ENCODE data around the gene DYDC1. TPM values are rescaled to one million over a fixed set of nuclear protein-coding genes. Genes with fewer than 3 reads are reported as not detected.
"Not testable (repeated sequence)": the region's sequence is repeated elsewhere in the genome, so short reads cannot be mapped to it uniquely, and the experiment has no call there.

DYDC1 gene
- total RNA-seq, 1 donor from 2014 or later, result not detected

GRCh38 chr10:80313523-80313922, 43.0 kb downstream of the DYDC1 start:
- no peak for DNase-seq (ENCODE audit: low read depth)
- FAIRE-seq, result no peak
- no peak for TF ChIP-seq CTCF (IDR thresholded peaks at IDR 0.05; ENCODE audit: insufficient read depth, low read length, severe bottlenecking)
- no peaks in the 10 kb centered on the region for H3K36me3 ChIP-seq (ENCODE audit: control insufficient read depth, insufficient read depth, low read length)
- H3K27me3 ChIP-seq (ENCODE audit: control insufficient read depth, insufficient read depth, low read length), result no peaks in the 10 kb centered on the region
- H3K4me3 ChIP-seq (ENCODE audit: low read depth, low read length), result no peak overlapping the region

- not testable (repeated sequence) for H3K4me3 ChIP-seq (ENCODE audit: low read depth, low read length); FAIRE-seq; H3K36me3 ChIP-seq (ENCODE audit: control insufficient read depth, insufficient read depth, low read length); DNase-seq (ENCODE audit: low read depth); H3K27me3 ChIP-seq (ENCODE audit: control insufficient read depth, insufficient read depth, low read length)
These were observed 50.6 kb downstream of the DYDC1 start for GRCh38 chr10:80305989-80306388.

GRCh38 chr10:80296942-80297341, 59.6 kb downstream of the DYDC1 start:
- FAIRE-seq (no peak), DNase-seq (ENCODE audit: low read depth) (no peak)
- no peaks in the 10 kb centered on the region for H3K27me3 ChIP-seq (ENCODE audit: control insufficient read depth, insufficient read depth, low read length)
- no peak for TF ChIP-seq CTCF (IDR thresholded peaks at IDR 0.05; ENCODE audit: insufficient read depth, low read length, severe bottlenecking)
- no peak overlapping the region for H3K4me3 ChIP-seq (ENCODE audit: low read depth, low read length)
- no peaks in the 10 kb centered on the region for H3K36me3 ChIP-seq (ENCODE audit: control insufficient read depth, insufficient read depth, low read length)

- TF ChIP-seq CTCF (IDR thresholded peaks at IDR 0.05; ENCODE audit: insufficient read depth, low read length, severe bottlenecking), result no peak
- no peaks in the 10 kb centered on the region for H3K36me3 ChIP-seq (ENCODE audit: control insufficient read depth, insufficient read depth, low read length)
- no peaks in the 10 kb centered on the region for H3K27me3 ChIP-seq (ENCODE audit: control insufficient read depth, insufficient read depth, low read length)
- no peak overlapping the region for H3K4me3 ChIP-seq (ENCODE audit: low read depth, low read length)
- FAIRE-seq (no peak), DNase-seq (ENCODE audit: low read depth) (no peak)
These were observed 63.8 kb downstream of the DYDC1 start for GRCh38 chr10:80292607-80293239.

GRCh38 chr10:80290474-80291220, 65.9 kb downstream of the DYDC1 start:
- Histone ChIP-seq H3K36me3 (ENCODE audit: control insufficient read depth, insufficient read depth, low read length) (no peaks in the 10 kb centered on the region), H3K4me3 (ENCODE audit: low read depth, low read length) (no peak overlapping the region)
- no peak for FAIRE-seq

More at GRCh38 chr10:80290474-80291220, 65.9 kb downstream of the DYDC1 start:
- no peak for DNase-seq (ENCODE audit: low read depth)
- no peaks in the 10 kb centered on the region for H3K27me3 ChIP-seq (ENCODE audit: control insufficient read depth, insufficient read depth, low read length)
- TF ChIP-seq CTCF (IDR thresholded peaks at IDR 0.05; ENCODE audit: insufficient read depth, low read length, severe bottlenecking), result no peak
